ENCODE data around the gene ABCG2.

Gene ABCG2

GRCh38 chr4:88064410-88064809 lies 94.0 kb downstream of the ABCG2 start:
- no peak for DNase-seq (ENCODE audit: low spot score)

- DNase-seq (ENCODE audit: low spot score), result no peak
These were observed 94.7 kb downstream of the ABCG2 start for GRCh38 chr4:88063634-88064296.

DNA sequence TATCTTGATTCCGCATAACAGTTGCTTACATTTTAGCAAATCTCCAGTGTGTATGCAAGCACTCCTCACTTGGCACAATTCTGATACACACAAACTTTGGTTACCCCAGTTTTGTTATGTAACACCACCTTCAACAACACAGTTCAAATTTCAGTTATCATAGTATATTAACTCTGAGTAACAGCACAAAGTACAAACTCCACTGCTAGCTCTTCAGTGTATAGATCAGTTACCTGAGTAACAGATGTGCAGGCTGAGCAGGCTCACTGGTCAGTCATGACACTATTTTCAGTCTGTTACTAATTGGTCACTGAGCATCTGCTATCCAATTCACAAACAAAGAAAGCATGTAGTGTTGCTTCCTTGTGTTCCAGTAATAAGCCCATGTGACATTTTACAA lies 95.6 kb downstream of the ABCG2 start:
- DNase-seq (ENCODE audit: low spot score), result no peak

- no peak for DNase-seq (ENCODE audit: low spot score)
These were observed 96.1 kb downstream of the ABCG2 start for GRCh38 chr4:88062311-88062710.

DNA sequence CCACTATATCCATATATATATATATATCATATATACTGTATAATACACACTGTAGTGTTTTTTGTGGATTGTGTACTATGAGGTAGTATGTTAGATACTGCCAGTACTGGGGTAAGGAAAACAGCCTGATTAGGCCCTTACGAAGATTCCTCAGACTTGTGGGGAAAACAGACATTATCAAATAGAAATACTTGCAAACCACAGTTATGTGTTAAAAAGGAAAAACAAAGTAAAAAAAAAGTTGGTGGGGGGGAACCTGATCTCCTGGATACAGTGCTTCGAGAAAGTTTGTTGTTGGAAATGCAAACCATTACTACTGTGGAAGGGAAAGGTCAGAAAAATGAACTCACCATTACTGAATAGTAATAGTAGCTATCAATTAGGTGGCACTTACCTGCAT lies 98.0 kb downstream of the ABCG2 start:
- no peak for DNase-seq (ENCODE audit: low spot score)

GRCh38 chr4:88059766-88060165 lies 98.7 kb downstream of the ABCG2 start:
- DNase-seq (ENCODE audit: low spot score), result no peak

GRCh38 chr4:88058295-88058694 lies 100.1 kb downstream of the ABCG2 start:
- DNase-seq (ENCODE audit: low spot score), result no peak

GRCh38 chr4:88054901-88055300 lies 103.5 kb downstream of the ABCG2 start:
- DNase-seq (ENCODE audit: low spot score), result peak; percentile 38

DNA sequence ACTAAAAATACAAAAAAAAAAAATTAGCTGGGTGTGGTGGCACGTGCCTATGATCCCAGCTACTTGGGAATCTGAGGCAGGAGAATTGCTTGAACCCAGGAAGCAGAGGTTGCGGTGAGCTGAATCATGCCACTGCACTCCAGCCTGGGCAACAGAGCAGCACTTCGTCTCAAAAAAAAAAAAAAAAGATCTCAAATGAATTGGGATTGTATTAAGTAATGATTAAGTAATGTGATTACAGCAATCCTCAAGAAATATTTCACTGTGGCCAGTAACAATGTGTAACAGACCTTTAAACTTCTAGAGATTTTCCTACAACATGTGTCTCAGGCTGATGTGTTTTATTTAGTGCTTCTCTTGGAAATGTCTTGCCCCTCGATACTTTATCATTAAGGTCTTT lies 104.2 kb downstream of the ABCG2 start:
- DNase-seq (ENCODE audit: low spot score), result no peak

- no peak for DNase-seq (ENCODE audit: low spot score)
These were observed 113.4 kb downstream of the ABCG2 start for GRCh38 chr4:88045021-88045420.

GRCh38 chr4:88043586-88044340 lies 114.7 kb downstream of the ABCG2 start:
- DNase-seq (ENCODE audit: low spot score), result peak; percentile 33

DNA sequence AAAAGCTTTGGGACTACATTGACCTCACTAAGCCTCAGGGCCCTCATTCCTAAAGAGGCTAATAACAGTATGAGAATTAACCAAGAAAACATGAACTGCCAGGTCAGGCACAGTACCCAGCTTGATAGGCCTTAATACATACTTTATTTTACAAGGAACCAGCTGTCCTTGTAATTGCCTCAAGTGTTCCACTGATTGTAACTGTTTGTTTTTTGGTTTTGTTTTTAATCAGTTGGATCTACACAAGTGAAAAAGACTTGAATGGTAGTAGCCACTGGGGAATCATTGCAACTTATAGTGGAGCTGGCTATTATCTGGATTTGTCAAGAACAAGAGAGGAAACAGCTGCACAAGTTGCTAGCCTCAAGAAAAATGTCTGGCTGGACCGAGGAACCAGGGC lies 115.4 kb downstream of the ABCG2 start:
- DNase-seq (ENCODE audit: low spot score), result no peak

DNA sequence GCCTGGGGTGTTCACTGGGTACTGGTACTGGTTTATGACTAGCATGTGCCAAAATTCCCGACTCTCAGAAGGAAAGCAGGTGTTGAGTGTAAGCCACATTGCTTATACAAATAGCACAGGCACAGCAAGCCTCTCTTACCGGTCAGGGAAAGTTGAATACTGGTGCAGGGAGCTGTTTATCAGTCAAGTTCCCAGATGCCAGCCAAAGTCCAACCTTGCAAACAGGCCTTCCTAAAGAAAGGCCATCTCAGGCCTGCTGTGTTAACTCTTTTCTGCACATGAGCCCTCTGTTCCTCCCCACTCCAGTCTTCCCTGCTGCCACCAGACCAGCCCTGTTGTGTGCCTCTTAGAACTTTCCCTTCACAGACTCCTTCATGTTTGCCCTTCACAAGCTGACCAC lies 116.8 kb downstream of the ABCG2 start:
- no peak for DNase-seq (ENCODE audit: low spot score)

DNA sequence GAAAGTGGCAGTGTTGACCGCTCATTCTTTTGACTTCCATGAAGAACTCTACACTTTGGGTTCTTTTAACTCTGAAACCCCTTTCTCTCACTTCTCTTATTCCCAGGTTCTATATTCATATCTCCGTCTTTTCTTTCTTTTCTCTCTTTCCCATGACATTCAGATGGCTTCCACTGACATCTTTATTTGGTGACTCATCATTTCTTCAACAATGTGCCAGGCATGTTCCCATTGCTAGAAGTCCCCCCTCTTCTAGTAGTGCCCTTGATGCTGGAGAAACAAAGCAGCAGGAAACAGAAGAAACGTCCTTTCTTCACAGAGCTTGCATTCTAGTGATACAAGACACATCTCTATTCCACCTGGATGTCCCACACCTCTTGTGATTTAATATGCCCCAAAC lies 117.7 kb downstream of the ABCG2 start:
- DNase-seq (ENCODE audit: low spot score), result no peak

All from kidney capillary endothelial cell (primary cell).